ENCODE data around the gene BOLA2B.
"Not testable (repeated sequence)": the region's sequence is repeated elsewhere in the genome, so short reads cannot be mapped to it uniquely, and the experiment has no call there.

BOLA2B gene

DNA sequence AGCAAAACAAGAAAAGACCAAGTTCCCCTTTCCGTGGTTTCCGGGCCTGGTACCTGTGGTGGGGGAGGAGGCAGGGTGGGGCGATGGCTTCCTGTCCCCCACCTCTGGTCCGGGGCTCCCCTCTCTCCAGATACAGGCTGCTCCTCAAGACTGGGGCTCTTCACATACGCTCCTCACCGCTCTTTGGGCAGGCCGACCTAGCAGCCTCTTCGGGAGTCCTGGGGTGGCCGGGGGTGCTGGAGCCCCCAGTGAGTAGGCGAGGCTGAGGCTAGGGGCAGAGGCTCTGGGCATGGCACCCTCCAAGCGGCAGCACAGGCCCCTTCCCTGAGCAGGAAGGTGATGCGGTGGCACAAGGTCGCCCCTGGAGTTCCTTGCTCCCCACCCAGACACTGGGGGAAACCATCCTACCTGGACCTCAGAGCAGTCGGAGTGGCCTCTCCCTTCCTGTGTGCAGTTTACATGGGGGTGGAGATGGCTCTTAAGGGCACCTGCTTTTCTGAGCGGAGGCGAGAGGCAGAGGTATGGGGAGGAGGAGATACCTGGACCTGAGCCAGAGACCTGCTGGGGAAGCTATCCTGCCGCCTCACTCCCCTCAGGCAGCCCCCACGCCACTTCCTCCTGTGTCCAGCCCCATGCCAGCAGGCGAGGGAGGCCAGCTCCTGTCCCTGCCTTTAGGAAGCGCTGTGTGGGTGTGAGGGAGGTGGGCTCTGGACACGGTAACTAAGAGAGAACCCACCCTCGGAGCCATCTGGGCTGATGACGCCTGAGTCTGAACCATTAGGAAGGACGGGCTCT is 9.2 kb downstream of the BOLA2B start:
- DNase-seq = peak; percentile 78

DNA sequence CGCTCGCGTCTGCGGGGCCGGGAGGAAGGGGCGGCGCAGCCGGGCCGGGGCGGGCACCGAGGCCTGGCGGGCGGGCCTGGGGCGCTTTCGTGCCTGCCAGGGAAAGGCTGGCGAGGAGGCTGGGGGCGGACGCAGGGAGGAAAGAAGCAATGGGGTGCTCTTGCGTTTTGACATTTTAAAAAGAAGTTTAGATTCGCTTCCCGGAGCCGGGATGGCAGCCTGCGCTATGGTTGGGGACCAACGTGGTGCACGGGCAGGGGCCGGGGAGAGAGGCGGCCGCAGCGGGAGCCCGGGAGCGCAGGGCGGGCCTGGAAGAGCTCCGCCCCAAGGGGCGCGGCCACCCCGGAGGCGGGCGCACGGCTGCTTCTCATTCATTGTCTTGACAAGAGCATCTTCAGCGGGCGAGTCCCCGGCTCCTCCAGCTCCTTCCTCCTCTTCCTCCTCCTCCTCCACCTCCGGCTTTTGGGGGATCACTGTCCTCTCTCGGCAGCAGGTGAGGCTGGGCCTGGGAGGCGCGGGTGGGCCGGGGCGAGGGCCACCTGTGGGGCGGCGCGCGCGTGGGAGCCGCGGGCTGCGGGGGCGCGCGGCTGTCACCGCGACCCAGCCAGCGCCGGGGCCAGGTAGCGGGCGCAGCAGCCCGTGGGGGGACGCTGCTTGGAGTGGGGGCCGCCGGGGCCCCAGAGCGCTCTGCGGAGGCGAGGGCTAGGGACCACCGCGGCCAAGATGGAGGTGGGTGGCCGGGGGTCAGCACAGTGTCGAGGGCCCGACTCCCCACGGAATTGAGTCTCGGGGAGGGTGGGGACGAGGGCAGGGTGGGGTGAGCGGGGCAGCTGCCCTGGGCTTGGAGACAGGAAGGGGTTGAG is 10.0 kb downstream of the BOLA2B start, which contains the start of gene CORO1A:
Gene CORO1A, plus strand, starts transcription at position 370 of the 863 bp plus-strand sequence. CDS start 1,608 bp downstream, outside the sequence.
- peak; percentile 91 for DNase-seq

GRCh38 chr16:30180741-30181140 is 12.7 kb downstream of the BOLA2B start:
- DNase-seq = no peak

DNA sequence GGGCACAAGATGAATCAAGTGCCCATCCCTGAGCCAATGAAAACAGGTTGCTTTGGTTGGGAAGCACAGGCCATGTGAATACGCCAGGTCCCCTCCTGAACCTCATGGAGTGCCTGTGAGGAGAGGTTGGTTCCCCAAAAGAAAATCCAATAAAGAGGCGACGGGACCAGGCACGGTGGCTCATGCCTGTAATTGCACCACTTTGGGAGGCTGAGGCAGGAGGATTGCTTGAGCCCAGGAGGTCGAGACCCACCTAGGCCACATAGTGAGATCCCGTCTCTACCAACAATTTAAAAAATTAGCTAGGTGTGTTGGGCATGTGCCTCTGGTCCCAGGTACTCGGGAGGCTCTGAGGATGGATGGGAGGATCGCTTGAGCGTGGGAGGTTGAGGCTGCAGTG is 13.5 kb downstream of the BOLA2B start:
- no peak for DNase-seq

- no peak for DNase-seq
Observed at GRCh38 chr16:30179195-30179594, 14.3 kb downstream of the BOLA2B start.

GRCh38 chr16:30176876-30177275 is 16.6 kb downstream of the BOLA2B start:
- DNase-seq = not testable (repeated sequence)

DNA sequence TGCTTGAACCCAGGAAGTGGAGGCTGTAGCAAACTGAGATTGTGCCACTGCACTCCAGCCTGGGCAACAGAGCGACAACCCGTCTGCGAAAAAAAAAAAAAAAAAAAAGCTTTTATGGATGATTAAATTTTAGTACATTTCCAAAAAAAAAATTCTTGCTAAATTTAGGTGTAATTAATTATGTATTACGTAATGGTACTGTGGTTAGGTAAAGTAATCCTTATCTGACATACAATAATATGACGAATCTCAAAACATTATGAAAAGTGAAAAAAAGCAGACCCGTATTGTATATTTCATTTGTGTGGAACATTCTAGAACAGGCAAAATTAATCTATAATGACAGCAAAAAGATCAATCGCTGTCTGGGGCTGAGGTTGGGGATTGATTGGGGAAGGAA is 20.4 kb downstream of the BOLA2B start:
- DNase-seq = no peak

DNA sequence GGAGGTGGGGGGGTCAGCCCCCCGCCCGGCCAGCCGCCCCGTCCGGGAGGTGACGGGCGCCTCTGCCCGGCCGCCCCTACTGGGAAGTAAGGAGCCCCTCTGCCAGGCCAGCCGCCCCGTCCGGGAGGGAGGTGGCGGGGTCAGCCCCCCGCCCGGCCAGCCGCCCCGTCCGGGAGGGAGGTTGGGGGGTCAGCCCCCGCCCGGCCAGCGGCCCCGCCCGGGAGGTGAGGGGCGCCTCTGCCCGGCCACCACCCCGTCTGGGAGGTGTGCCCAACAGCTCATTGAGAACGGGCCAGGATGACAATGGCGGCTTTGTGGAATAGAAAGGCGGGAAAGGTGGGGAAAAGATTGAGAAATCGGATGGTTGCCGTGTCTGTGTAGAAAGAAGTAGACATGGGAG is 23.3 kb downstream of the BOLA2B start:
- DNase-seq = not testable (repeated sequence)

GRCh38 chr16:30169416-30169815 is 24.1 kb downstream of the BOLA2B start:
- DNase-seq = not testable (repeated sequence)

- not testable (repeated sequence) for DNase-seq
Observed at GRCh38 chr16:30168746-30169145, 24.7 kb downstream of the BOLA2B start.

GRCh38 chr16:30166202-30166902 is 27.1 kb downstream of the BOLA2B start:
- no peak for DNase-seq

DNA sequence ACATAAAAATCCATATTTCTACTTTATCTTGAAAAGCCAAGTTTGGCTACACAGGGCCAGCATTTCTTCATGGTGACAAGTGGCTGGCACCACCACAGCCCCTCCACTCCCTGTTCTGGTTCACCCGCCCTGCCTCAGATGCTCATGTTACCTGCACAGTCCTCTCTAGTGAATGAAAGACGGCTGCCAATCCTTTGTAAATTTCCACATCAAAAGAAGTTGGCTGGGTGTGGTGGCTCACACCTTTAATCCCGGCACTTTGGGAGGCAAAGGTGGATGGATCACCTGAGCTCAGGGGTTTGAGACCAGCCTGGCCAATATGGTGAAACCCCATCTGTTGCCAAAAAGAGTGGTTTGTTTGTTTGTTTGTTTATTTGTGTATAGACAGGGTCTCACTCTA is 29.9 kb downstream of the BOLA2B start:
- no peak for DNase-seq

DNA sequence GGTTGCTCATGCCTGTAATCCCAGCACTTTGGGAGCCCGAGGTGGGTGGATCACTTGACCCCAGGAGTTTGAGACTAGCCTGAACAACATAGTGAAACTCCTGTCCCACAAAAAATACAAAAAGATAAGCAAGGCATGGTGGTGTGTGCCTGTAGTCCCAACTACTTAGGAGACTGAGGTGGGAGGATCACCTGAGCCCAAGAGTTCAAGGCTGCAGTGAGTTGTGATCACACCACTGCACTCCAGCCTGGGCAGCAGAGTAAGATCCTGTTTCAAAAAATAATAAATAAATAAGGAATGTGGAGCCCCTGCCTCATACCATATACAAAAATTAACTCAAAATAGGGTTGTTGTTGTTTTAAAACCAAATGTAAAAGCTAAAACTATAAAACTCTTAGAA is 36.3 kb downstream of the BOLA2B start:
- no peak for DNase-seq

DNA sequence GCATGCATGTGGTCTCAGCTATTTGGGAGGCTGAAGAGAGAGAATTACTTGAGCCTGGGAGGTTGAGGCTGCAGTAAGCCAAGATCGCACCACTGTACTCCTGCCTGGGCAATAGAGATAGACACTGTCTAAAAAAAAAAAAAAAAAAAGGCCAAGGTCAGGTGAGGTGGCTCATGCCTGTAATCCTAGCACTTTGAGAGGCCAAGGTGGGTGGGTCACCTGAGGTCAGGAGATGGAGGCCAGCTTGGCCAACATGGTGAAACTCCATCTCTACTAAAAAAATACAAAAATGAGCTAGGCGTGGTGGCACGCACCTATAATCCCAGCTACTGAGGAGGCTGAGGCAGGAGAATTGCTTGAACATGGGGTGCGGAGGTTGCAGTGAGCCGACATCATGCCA is 38.3 kb downstream of the BOLA2B start:
- DNase-seq = no peak

DNA sequence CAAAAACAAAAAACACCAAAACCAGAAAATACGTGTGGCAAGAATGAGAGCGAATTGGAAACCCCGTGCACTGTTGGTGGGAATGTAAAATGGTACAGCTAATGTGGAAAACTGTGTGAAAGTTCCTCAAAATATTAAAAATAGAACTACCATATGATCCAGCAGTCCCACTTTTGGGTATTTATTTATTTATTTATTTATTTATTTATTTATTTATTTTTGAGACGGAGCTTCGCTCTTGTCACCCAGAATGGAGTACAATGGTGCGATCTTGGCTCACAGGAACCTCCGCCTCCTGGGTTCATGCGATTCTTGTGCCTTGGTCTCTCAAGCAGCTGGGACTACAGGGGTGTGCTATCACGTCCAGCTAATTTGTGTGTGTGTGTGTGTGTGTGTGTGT is 40.9 kb downstream of the BOLA2B start:
- DNase-seq = no peak

GRCh38 chr16:30151091-30151490 is 42.4 kb downstream of the BOLA2B start:
- no peak for DNase-seq

- DNase-seq = no peak
Observed at GRCh38 chr16:30149250-30149930, 44.1 kb downstream of the BOLA2B start.

GRCh38 chr16:30147843-30148510 is 45.5 kb downstream of the BOLA2B start:
- no peak for DNase-seq

GRCh38 chr16:30145657-30146056 is 47.8 kb downstream of the BOLA2B start:
- DNase-seq = no peak

DNA sequence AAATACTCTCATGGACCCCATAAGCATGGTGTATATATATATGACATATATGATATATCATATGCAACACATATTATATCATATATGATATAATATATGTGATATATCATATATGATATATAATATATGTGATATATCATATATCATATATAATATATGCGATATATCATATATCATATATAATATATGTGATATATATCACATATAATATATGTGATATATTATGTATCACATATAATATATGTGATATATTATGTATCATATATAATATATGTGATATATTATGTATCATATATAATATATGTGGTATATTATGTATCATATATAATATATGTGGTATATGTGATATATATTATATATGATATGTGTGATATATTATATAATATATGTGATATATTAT is 48.5 kb downstream of the BOLA2B start:
- DNase-seq = no peak

GRCh38 chr16:30144017-30144416 is 49.4 kb downstream of the BOLA2B start:
- no peak for DNase-seq

GRCh38 chr16:30143347-30143702 is 50.1 kb downstream of the BOLA2B start:
- DNase-seq = no peak

Measured in stimulated activated CD8-positive, alpha-beta memory T cell treated with anti-CD3 and anti-CD28 coated beads, Interleukin-4, amount 100 ng/mL, for 48 hours (primary cell).